ENCODE measurements around the gene SPATA9.

The SPATA9 gene

DNA sequence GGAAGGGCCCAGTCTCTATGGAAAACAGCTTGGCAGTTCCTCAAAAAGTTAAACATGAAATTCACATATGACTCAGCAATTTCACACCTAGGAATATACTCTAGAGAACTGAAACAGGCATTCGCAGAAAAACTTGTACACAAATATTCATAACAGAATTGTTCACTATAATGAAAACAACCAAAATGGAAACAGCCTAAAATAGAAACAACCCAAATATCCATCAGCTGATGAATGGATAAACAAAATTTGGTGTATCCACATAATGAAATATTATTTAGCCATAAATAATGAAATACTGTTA lies 67.7 kb downstream of the SPATA9 start:
- no peak for DNase-seq

DNA sequence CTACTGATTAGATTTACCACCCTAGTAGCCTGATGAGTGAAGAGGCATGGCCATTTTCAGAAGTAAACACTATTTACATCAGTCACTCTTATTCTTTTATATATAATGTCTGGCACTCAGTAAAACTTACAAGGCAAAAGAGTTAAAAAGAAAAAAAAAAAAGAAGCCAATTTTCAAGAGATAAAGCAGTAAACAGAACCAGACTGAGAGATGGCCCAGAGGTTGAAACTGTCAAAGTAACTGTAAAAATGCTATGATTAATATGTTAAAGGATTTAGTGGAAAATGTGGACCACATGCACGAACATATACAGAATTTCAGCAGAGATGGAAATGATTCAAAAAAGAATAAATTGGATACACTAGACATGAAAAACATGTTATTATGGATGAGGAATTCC lies 69.3 kb downstream of the SPATA9 start:
- no peak for DNase-seq

DNA sequence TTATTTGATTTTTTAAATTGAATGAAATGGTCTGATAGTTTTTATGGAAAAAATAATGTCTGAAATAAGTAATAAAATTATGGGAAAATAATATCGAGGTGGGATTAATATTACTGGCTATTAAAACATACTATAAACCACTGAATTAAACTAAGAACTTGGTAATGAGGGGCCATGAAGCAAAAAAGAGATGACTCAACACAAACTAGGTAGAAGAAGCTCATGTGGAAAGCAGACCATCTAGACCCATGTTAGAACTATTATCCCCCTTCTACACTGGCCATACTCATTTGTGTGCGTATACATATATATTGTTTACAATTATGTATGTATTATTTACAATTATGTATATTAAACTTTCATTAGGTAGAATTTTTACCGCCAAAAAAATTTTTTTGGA lies 71.4 kb downstream of the SPATA9 start:
- no peak for DNase-seq

DNA sequence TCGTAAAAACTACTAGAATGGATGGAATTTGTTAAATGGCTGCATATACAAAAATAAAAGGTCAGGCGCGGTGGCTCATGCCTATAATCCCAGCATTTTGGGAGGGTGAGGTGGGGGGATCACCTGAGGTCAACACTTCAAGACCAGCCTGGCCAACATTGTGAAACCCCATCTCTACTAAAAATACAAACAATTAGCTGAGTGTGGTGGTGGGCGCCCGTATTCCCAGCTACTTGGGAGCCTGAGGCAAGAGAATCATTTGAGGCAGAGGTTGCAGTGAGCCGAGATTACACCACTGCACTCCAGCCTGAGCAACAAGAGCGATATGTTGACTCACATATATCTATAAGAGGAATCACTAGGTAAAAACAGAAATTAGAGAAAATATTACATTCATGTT lies 72.2 kb downstream of the SPATA9 start:
- DNase-seq, result no peak

GRCh38 chr5:95609711-95610110 lies 73.1 kb downstream of the SPATA9 start:
- DNase-seq, result no peak

All from activated effector memory CD4-positive, alpha-beta T cell treated with Interleukin-2 at 50 U/mL for 16 hours (primary cell).